Measurements from ENCODE around the gene ARHGEF7. TPM values are rescaled to one million over a fixed set of nuclear protein-coding genes. Genes with fewer than 3 reads are reported as not detected.

ARHGEF7 gene
- total RNA-seq, 2 donors from 2014 or later, result 57.9 to 97.3 TPM

DNA sequence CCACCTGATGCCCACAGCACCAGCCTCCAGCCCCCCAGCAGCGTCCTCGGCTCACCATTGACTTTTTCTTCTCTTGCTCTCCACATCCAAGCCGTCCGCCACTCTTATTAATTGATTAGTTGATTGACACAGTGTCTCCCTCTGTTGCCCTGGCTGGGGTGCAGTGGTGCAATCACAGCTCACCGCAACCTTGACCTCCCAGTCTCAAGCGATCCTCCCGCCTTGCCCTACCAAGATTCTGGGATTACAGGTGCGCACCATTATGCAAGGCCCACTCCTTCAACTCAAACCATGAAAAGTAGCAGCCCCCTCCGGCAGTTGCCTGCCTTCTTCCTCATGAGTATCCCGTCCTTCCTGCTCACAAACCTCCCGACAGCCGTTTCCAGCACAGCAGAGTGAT is 204.4 kb downstream of the ARHGEF7 start:
- DNase-seq (ENCODE audit: low spot score), result no peak
- Histone ChIP-seq H3K27me3 (replicated peaks; ENCODE audit: insufficient read depth) (no peaks in the 10 kb centered on the region), H3K27ac (no peak overlapping the region), H3K4me1 (replicated peaks) (no peaks in the 10 kb centered on the region), H3K9me3 (no peaks in the 10 kb centered on the region), H3K4me3 (no peak overlapping the region), H3K36me3 (no peaks in the 10 kb centered on the region)
- intact Hi-C loops (cut with DNase I), result no loop called here
- WGBS, result 95% methylated on average over 12 of the region's 12 CpGs
- no peak for TF ChIP-seq POLR2A (IDR thresholded peaks at IDR 0.05)
- TF ChIP-seq POLR2AphosphoS5 (IDR thresholded peaks at IDR 0.05), result no peak
- TF ChIP-seq, protein P1, sequence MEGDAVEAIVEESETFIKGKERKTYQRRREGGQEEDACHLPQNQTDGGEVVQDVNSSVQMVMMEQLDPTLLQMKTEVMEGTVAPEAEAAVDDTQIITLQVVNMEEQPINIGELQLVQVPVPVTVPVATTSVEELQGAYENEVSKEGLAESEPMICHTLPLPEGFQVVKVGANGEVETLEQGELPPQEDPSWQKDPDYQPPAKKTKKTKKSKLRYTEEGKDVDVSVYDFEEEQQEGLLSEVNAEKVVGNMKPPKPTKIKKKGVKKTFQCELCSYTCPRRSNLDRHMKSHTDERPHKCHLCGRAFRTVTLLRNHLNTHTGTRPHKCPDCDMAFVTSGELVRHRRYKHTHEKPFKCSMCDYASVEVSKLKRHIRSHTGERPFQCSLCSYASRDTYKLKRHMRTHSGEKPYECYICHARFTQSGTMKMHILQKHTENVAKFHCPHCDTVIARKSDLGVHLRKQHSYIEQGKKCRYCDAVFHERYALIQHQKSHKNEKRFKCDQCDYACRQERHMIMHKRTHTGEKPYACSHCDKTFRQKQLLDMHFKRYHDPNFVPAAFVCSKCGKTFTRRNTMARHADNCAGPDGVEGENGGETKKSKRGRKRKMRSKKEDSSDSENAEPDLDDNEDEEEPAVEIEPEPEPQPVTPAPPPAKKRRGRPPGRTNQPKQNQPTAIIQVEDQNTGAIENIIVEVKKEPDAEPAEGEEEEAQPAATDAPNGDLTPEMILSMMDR (IDR thresholded peaks at IDR 0.05), result no peak

DNA sequence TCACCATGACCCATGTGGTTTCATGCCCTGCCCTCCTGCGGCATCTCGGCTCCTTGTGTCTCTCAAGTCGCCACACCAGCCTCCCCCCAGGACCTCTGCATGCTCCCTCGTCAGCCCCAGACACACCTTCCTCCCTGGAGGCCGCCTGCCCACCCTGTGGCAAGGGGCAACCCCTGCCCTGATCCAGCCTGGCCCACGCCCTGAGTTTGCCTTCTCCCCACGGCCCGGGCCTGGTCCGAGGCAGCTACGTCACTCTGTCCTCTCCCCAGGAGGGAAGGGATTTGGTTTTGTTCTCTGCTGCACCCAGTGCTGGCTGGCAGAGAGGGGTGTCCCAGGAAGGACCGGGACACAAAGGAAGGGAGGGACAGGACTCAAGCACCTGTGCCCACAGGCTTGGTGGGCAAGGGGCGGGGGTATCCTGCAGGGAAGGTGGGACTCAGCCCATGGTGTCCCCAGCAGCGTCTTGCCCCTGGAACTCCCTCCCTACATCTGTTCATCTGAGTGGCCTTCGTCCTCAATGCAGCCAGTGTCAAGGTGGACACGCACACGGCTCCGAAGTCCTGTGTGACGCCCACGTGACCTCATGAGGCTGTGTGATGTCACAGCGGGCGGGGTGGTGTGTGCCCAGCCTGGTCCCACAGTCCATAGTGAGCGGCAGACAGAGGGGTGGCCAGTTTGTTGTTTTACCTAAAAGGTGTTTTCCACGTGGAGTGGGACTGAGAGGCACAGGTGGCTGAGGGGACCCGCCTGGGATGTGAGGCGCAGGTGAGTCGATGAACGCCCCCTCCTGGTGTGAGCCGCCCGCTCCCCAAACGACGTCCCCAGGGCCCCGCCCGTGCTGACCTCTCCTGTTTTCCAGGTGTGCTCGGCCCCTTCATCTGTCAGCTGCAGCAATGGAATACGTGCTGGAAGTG is 205.1 kb downstream of the ARHGEF7 start, which contains the start of gene TEX29:
TEX29 (plus strand) TSS at position 645 of the 914 bp plus-strand sequence; CDS start at position 894, 249 bp downstream.
- no peaks in the 10 kb centered on the region for H3K36me3 ChIP-seq
- no peaks in the 10 kb centered on the region for H3K4me1 ChIP-seq (replicated peaks)
- H3K27ac ChIP-seq, result no peak within 1 kb of the TSS
- DNase-seq (ENCODE audit: low spot score), result no peak
- intact Hi-C loops (cut with DNase I), result no loop called here
- 80% methylated on average over 32 of the region's 35 CpGs for WGBS
- H3K27me3 ChIP-seq (replicated peaks; ENCODE audit: insufficient read depth), result no peaks in the 10 kb centered on the region
- no peak within 1 kb of the TSS for H3K4me3 ChIP-seq
- TF ChIP-seq POLR2AphosphoS5 (IDR thresholded peaks at IDR 0.05) (no peak), POLR2A (IDR thresholded peaks at IDR 0.05) (no peak)
- TF ChIP-seq, protein P1 (IDR thresholded peaks at IDR 0.05), result no peak
- no peaks in the 10 kb centered on the region for H3K9me3 ChIP-seq

DNA sequence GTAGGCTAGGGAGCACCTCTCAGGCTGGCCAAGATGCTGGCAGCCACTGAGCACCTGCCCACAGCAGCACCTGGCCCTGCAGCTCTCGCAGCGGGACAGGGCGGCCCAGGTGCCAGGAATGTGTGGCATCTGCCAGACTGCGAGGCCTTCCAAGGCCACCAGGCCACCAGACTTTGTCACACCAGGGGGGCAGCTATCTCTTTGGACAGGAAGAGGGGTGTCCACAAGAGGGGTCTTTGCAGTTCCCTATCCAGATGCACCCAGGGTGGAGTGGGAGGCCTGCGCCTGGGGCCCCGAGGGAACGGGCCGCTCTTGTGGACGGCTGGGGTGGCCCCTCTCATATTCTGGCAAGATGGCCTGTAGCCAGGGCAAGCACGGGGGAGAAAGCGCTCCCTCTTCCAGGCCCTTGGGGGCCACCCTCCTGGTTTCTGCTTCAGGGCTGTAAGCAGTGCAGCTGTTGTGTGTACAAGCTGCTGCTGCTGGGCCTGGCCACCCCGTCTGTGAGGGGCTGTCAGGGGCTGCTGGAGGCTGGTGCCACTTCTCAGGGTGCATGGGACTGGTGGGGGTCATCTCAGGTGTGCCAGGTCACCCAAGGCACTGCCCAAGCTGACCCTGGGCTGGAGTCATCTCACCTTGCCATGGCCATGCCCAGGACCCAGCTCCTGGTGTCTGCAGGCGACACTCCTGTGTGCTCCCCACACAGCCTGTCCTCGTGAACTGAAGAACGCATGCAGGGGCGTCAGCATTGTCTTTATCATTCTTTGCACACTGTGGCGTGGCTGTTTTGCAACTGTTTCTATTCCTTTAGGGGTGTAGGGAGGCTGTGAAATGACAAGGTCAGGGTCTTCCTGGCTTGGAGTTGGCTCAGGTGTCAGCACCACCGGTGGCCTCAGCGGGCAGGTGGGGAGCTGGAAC is 207.1 kb downstream of the ARHGEF7 start:
- Histone ChIP-seq H3K9me3 (no peaks in the 10 kb centered on the region), H3K4me3 (no peak overlapping the region), H3K27me3 (replicated peaks; ENCODE audit: insufficient read depth) (no peaks in the 10 kb centered on the region), H3K36me3 (no peaks in the 10 kb centered on the region), H3K27ac (no peak overlapping the region), H3K4me1 (replicated peaks) (no peaks in the 10 kb centered on the region)
- DNase-seq (ENCODE audit: low spot score), result no peak
- WGBS, result 91% methylated on average over 14 of the region's 19 CpGs
- intact Hi-C loops (cut with DNase I), result no loop called here
- TF ChIP-seq POLR2AphosphoS5 (IDR thresholded peaks at IDR 0.05) (no peak), POLR2A (IDR thresholded peaks at IDR 0.05) (no peak)
- TF ChIP-seq, protein P1 (IDR thresholded peaks at IDR 0.05), result no peak

DNA sequence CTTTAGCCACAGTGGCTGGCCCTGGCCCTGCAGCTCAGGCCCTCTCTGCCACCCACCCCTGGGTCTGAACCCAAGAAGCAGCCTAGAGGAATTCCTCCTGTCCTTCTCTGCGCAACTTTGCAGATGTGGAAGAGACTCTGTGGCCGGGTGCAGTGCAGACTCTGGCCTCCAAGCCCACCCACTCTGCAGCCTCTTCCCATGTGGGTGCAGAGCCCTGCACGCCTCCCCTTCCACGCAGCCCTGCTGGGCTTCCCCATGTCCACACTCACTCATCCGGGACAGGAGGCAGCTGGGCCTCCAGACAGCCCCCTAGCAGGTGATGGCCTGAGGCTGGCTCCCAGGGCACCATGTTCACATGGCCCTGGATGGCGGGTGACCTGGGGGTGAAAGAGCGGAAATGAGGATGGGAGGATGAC is 207.8 kb downstream of the ARHGEF7 start:
- H3K27ac ChIP-seq, result no peak overlapping the region
- no peak overlapping the region for H3K4me3 ChIP-seq
- no peaks in the 10 kb centered on the region for H3K27me3 ChIP-seq (replicated peaks; ENCODE audit: insufficient read depth)
- 84% methylated on average over 7 of the region's 7 CpGs for WGBS
- intact Hi-C loops (cut with DNase I), result no loop called here
- no peak for DNase-seq (ENCODE audit: low spot score)
- TF ChIP-seq, protein P1 (IDR thresholded peaks at IDR 0.05), result no peak
- no peak for TF ChIP-seq POLR2A (IDR thresholded peaks at IDR 0.05)
- no peak for TF ChIP-seq POLR2AphosphoS5 (IDR thresholded peaks at IDR 0.05)
- no peaks in the 10 kb centered on the region for H3K36me3 ChIP-seq
- H3K4me1 ChIP-seq (replicated peaks), result no peaks in the 10 kb centered on the region
- no peaks in the 10 kb centered on the region for H3K9me3 ChIP-seq
